ENCODE data around the gene CHCHD5.

The CHCHD5 gene

DNA sequence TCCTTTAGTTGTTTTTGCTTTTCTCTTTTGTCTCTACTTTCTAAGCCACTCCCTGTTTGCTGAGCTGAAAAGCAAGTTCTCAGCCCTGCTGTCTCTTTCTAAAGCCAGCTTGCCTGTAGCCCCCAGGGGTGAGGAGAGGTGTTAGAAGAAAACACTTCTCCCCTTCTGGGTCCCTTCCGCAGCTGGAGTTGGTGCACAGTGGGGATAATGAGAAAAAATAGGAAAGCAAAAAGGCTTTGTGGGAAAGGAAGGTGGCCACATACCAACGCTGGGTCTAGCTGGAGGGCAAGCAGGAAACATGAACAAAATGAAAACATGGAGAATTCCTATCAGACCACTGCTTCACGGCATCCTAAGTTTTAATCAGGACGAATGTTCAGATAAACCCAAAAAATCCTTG is 45.9 kb downstream of the CHCHD5 start:
- no peaks in the 10 kb centered on the region for H3K36me3 ChIP-seq (ENCODE audit: control insufficient read depth, insufficient read depth, low read length)
- H3K9ac ChIP-seq (ENCODE audit: low read length): no peak overlapping the region
- H3K27ac ChIP-seq (ENCODE audit: low read depth, low read length): no peak overlapping the region
- H3K4me3 ChIP-seq (ENCODE audit: low read length): no peak overlapping the region
- H3K27me3 ChIP-seq (ENCODE audit: control insufficient read depth, insufficient read depth, low read length): no peaks in the 10 kb centered on the region
- peaks cover 4% of the 10 kb centered on the region for H3K4me1 ChIP-seq (ENCODE audit: control insufficient read depth, insufficient read depth, low read length)

GRCh38 chr2:112633708-112634107 is 49.3 kb downstream of the CHCHD5 start:
- Histone ChIP-seq H3K36me3 (ENCODE audit: control insufficient read depth, insufficient read depth, low read length) (no peaks in the 10 kb centered on the region), H3K27ac (ENCODE audit: low read depth, low read length) (no peak overlapping the region), H3K4me1 (ENCODE audit: control insufficient read depth, insufficient read depth, low read length) (no peaks in the 10 kb centered on the region)

GRCh38 chr2:112634153-112634873 is 49.9 kb downstream of the CHCHD5 start:
- Histone ChIP-seq H3K4me1 (ENCODE audit: control insufficient read depth, insufficient read depth, low read length) (no peaks in the 10 kb centered on the region), H3K27me3 (ENCODE audit: control insufficient read depth, insufficient read depth, low read length) (no peaks in the 10 kb centered on the region), H3K27ac (ENCODE audit: low read depth, low read length) (no peak overlapping the region), H3K9ac (ENCODE audit: low read length) (no peak overlapping the region), H3K36me3 (ENCODE audit: control insufficient read depth, insufficient read depth, low read length) (no peaks in the 10 kb centered on the region), H3K4me3 (ENCODE audit: low read length) (no peak overlapping the region)

More at GRCh38 chr2:112633708-112634107, 49.3 kb downstream of the CHCHD5 start:
- Histone ChIP-seq H3K9ac (ENCODE audit: low read length) (no peak overlapping the region), H3K27me3 (ENCODE audit: control insufficient read depth, insufficient read depth, low read length) (no peaks in the 10 kb centered on the region), H3K4me3 (ENCODE audit: low read length) (no peak overlapping the region)

DNA sequence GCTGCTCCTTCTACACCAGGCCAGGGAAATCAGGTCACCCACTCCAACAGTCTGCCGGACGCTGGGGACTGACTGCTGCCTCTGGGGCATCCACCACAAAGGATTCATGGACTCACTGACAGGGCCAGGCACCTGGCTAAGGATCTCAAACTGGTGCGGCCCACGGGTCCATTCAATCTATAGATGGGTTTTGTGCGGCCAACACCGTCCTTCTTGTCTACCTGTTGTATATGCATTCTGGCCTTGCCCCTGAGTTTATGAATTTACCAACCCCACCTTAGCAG is 50.4 kb downstream of the CHCHD5 start:
- no peaks in the 10 kb centered on the region for H3K36me3 ChIP-seq (ENCODE audit: control insufficient read depth, insufficient read depth, low read length)
- H3K4me1 ChIP-seq (ENCODE audit: control insufficient read depth, insufficient read depth, low read length): no peaks in the 10 kb centered on the region

GRCh38 chr2:112636605-112637288 is 52.3 kb downstream of the CHCHD5 start:
- no peak overlapping the region for H3K4me3 ChIP-seq (ENCODE audit: low read length)
- H3K27ac ChIP-seq (ENCODE audit: low read depth, low read length): no peak overlapping the region
- H3K4me1 ChIP-seq (ENCODE audit: control insufficient read depth, insufficient read depth, low read length): no peaks in the 10 kb centered on the region
- H3K9ac ChIP-seq (ENCODE audit: low read length): no peak overlapping the region
- H3K27me3 ChIP-seq (ENCODE audit: control insufficient read depth, insufficient read depth, low read length): no peaks in the 10 kb centered on the region
- H3K36me3 ChIP-seq (ENCODE audit: control insufficient read depth, insufficient read depth, low read length): no peaks in the 10 kb centered on the region

More for the DNA sequence above, 50.4 kb downstream of the CHCHD5 start:
- no peak overlapping the region for H3K9ac ChIP-seq (ENCODE audit: low read length)
- no peaks in the 10 kb centered on the region for H3K27me3 ChIP-seq (ENCODE audit: control insufficient read depth, insufficient read depth, low read length)
- no peak overlapping the region for H3K4me3 ChIP-seq (ENCODE audit: low read length)
- no peak overlapping the region for H3K27ac ChIP-seq (ENCODE audit: low read depth, low read length)

DNA sequence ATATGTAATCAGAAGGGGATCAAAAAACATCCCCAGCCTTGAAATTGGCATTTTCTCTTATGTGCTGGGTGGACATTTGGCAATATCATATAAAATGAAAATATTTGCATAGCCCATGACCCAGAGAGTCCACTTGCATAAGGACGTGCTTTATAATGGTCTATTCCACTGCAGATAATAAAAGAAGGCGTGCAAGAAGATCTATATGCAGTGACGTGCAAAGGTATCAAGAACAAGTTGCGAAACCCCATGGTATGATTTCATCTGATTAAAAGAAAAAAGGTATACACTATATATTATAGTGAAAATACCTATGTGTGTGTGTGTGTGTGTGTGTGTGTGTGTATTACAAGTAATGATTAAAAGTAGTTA is 52.9 kb downstream of the CHCHD5 start:
- H3K36me3 ChIP-seq (ENCODE audit: control insufficient read depth, insufficient read depth, low read length): no peaks in the 10 kb centered on the region
- no peak overlapping the region for H3K9ac ChIP-seq (ENCODE audit: low read length)
- no peak overlapping the region for H3K27ac ChIP-seq (ENCODE audit: low read depth, low read length)
- no peaks in the 10 kb centered on the region for H3K27me3 ChIP-seq (ENCODE audit: control insufficient read depth, insufficient read depth, low read length)
- H3K4me3 ChIP-seq (ENCODE audit: low read length): no peak overlapping the region
- no peaks in the 10 kb centered on the region for H3K4me1 ChIP-seq (ENCODE audit: control insufficient read depth, insufficient read depth, low read length)
